ENCODE measurements around the gene MARVELD1.
A peak's percentile ranks its signal among the peaks of the same experiment; 100 is the strongest.

DNA sequence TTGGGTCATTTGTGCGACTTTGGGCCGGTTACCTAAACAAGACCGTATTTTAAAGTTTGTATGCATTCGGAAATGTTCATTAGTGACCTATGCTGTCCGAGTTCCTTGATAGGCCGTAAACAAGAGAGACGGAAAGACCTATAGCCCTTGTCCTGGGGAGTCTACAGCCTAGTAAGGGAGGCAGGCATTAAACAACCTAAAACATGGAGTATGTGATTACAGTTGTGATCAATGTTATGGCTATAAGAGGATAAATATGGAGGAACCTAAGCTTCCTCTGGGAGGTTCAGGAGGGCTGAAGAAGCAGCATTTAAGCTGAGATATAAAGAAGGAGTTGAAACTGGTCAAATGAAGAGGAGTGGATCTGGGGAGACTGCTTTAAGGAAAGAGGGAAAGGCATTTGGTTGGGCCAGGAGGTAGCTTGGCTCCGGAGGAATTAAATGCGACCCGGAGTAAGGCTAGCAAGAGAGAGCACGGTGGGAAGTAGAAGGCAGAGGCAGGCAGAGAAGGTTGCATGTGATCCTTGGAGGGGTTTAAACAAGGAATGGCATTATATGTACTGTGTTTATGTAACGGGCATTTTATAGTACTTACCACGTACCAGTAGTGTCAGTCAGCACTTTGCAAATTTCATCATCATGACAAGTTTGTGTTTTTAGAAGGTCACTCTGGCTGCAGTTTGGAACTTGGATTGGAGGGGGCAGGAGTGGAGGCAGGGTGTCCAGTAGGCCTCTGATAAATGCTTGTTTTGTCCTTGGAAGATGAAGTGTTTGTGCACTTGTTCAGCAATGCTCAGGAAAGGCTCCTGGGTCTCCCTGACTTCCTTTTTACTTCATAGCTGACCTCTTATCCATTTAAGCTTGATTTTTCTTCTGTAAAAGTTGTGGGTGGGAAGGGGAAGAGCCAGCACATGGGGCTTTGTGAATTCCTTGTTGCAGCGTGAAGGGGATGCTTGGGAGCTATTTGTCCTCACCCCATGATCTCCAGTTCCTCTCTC is 25.4 kb upstream of the MARVELD1 start:
- TF ChIP-seq CTCF (IDR thresholded peaks at IDR 0.05) (no peak), POLR2A (IDR thresholded peaks at IDR 0.05; ENCODE audit: low read length) (no peak), HDAC2 (IDR thresholded peaks at IDR 0.05) (no peak), RFX5 (IDR thresholded peaks at IDR 0.05) (no peak), SREBF2 (IDR thresholded peaks at IDR 0.05) (no peak), JUN (IDR thresholded peaks at IDR 0.05) (no peak), REST (IDR thresholded peaks at IDR 0.05) (no peak), POLR2AphosphoS2 (conservative IDR thresholded peaks at IDR 0.05; ENCODE audit: low read length) (no peak), EP300 (IDR thresholded peaks at IDR 0.05) (no peak), MAX (IDR thresholded peaks at IDR 0.05) (0 out of 2 replicates have a peak, but pooled peaks have one; percentile 26), ESRRA (IDR thresholded peaks at IDR 0.05; ENCODE audit: borderline replicate concordance, low read length) (no peak), ZFP36 (IDR thresholded peaks at IDR 0.05; ENCODE audit: borderline replicate concordance, partially characterized antibody) (no peak)
- TF ChIP-seq, protein P1, sequence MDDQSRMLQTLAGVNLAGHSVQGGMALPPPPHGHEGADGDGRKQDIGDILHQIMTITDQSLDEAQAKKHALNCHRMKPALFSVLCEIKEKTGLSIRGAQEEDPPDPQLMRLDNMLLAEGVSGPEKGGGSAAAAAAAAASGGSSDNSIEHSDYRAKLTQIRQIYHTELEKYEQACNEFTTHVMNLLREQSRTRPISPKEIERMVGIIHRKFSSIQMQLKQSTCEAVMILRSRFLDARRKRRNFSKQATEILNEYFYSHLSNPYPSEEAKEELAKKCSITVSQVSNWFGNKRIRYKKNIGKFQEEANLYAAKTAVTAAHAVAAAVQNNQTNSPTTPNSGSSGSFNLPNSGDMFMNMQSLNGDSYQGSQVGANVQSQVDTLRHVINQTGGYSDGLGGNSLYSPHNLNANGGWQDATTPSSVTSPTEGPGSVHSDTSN (IDR thresholded peaks at IDR 0.05): no peak
- TF ChIP-seq, protein P2, sequence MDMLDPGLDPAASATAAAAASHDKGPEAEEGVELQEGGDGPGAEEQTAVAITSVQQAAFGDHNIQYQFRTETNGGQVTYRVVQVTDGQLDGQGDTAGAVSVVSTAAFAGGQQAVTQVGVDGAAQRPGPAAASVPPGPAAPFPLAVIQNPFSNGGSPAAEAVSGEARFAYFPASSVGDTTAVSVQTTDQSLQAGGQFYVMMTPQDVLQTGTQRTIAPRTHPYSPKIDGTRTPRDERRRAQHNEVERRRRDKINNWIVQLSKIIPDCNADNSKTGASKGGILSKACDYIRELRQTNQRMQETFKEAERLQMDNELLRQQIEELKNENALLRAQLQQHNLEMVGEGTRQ (IDR thresholded peaks at IDR 0.05): no peak
